Measurements from ENCODE around the gene CCSER1.

Gene CCSER1

GRCh38 chr4:90958256-90958895 lies 831.2 kb downstream of the CCSER1 start:
- no peak for DNase-seq (ENCODE audit: low read depth)

DNA sequence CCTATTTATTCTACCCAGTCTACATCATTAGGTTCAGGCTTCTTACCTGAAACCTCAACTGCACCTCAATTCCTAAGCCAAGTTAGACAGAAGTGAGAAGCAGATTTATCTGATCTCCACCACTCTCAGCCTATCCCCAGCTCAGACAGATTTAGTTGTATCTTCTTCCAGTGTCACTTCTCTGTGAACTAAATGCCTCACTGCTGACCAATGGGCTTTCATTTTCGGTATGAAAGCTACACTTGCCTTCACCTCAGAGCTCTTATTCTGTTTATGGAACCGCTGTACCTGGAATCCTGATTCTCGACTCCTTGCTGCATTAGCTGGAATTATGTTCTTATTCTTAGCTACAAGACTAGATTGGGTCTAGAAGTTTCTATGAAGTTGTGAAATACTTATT lies 833.2 kb downstream of the CCSER1 start:
- DNase-seq (ENCODE audit: low read depth) = no peak

DNA sequence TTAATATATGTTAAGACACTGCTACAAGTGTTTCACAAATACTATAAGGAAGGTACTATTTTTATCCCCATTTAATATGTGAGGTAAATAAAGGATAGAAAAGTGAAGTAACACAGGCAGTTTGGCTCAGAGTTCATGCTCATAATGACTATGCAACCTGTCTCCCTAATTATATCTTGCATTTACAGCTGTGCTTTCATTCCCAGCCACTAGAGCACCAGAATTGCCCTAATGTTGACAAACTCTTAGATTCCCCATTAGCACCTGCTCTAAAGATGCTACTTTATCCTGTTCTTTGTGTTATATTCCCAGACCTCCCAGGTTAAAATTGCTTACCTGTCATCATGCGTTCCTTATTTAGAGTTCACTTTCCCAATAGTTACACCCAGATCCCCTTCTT lies 833.6 kb downstream of the CCSER1 start:
- no peak for DNase-seq (ENCODE audit: low read depth)

DNA sequence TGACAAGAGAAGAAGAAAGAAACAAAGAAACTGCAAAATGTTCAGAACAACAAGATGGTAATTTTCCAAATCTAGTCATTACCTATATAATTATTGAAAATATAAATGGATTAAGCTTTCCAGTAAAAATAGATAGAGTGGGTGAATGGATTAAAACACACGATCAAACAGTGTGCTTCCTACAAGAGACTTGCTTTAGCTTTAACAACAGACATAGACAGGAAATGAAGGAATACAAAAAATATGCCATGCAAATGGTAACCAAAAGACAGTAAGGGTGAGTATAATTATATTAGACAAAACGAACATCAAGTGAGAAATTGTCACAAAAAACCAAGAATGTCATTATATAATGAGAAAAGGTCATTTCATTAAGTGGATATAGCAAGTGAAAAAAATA lies 842.8 kb downstream of the CCSER1 start:
- no peak for DNase-seq (ENCODE audit: low read depth)

- DNase-seq (ENCODE audit: low read depth) = no peak
Observed at GRCh38 chr4:90977726-90978125, 850.5 kb downstream of the CCSER1 start.

DNA sequence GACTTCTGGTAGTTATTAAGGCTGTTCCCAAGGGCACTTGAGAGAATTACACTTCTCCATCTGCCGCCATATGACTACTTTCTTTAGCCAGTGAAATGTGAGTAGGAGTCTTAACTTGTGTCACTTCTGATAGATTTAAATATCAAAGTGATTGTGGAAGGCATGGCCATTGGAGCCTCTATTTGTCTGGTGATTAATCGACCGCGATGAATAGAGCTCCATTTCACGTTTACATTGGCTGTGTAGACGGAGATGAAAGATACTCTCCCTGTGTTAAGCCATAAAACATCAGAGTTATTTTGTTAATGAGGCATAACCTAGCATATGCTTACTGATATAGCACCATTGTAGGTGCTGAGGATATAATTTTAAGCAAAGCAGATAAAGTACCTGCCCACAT lies 852.4 kb downstream of the CCSER1 start:
- DNase-seq (ENCODE audit: low read depth) = no peak

GRCh38 chr4:90982813-90983212 lies 855.6 kb downstream of the CCSER1 start:
- no peak for DNase-seq (ENCODE audit: low read depth)

DNA sequence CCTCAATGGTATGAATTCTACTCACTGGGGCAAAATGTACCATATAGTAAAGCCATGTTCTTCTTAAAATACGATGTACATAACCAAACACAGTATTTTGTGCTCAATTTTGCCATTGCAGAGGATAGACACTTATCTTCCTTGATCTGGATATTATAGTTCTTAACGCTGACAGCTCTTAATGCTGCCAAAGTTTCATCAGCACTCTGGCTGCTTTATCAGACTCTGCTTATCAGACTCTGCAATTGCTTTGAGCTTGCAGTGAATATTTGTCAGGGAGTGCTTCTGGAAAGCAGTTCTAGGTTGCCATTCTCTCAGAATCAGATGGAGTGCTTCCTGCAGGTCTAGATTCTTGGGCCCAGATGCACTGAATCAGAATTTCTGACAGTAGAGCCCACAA lies 863.1 kb downstream of the CCSER1 start:
- no peak for DNase-seq (ENCODE audit: low read depth)

- DNase-seq (ENCODE audit: low read depth) = no peak
Observed at GRCh38 chr4:90992213-90992612, 865.0 kb downstream of the CCSER1 start.

DNA sequence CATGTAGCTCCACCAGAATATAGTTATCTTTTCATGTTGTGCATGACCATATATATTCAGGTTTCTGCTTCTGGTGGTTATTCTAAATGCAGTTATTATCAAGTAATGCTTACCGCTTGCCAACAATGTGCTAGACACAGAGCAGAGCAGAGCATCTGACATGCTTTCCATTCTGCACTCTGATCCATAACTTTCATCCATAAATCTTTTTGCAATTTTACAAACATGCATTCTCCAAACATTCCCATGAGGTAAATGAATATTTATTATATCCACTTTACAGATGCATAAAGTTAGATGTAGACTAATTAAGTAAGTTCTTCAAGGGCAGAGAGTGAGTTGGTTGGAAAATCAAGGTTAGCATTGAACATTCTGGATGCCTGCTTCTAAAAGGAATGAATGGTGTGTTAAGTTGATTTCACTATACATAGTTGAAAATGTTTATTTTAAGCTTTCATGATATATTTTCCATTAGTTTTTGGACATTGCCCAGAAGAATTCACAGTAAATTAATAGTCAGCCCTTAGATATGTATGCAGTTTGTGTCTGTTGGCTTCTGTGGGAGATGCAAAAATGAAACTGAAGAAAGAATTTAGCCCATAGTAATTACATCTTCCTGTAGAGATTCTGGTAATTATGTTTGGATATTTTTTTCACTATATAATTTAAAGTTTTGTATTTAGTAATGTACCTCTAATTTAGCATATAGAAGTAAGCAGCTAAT lies 867.8 kb downstream of the CCSER1 start:
- DNase-seq (ENCODE audit: low read depth) = no peak

GRCh38 chr4:90995996-90996395 lies 868.8 kb downstream of the CCSER1 start:
- no peak for DNase-seq (ENCODE audit: low read depth)

- no peak for DNase-seq (ENCODE audit: low read depth)
Observed at GRCh38 chr4:90996813-90997212, 869.6 kb downstream of the CCSER1 start.

DNA sequence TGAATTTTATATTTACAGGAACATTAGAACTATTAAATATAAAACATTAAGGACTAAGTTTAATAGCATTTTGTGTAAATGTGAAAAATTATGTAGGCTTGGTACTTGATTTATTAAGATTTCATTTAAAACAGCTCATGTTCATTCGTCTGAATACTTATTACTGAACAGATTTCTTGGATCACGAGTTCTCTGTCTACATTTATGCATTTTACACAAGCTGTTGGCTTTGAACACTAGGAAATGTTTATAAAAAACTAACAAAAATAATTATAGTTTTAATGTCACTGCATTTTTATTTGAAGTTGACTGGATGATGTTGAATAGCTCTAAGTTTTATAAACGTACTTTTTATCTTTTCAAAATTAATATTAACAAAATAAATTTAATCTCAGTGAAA lies 888.7 kb downstream of the CCSER1 start:
- no peak for DNase-seq (ENCODE audit: low read depth)

GRCh38 chr4:91019513-91019912 lies 892.3 kb downstream of the CCSER1 start:
- no peak for DNase-seq (ENCODE audit: low read depth)

GRCh38 chr4:91025241-91026148 lies 898.3 kb downstream of the CCSER1 start:
- no peak for DNase-seq (ENCODE audit: low read depth)

DNA sequence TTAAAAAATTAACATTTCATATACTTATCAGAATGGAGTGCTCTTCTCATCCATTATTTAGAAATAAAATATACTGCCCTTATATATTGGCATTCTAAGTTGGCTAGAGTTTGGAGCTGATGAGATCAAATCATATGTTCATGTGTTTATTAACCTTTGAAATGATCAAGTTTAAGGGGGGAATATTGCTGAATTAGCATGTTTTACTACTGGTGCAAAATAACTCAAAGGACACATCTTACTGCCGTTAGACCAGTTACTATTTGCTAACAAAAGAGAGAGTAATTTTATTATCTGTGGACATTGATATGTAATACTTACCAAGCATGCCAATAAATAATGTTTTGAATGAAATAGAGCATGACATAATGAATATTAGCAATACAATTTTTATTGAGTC lies 901.0 kb downstream of the CCSER1 start:
- DNase-seq (ENCODE audit: low read depth) = no peak

GRCh38 chr4:91031761-91032160 lies 904.6 kb downstream of the CCSER1 start:
- no peak for DNase-seq (ENCODE audit: low read depth)

GRCh38 chr4:91032725-91033445 lies 905.7 kb downstream of the CCSER1 start:
- DNase-seq (ENCODE audit: low read depth) = no peak

DNA sequence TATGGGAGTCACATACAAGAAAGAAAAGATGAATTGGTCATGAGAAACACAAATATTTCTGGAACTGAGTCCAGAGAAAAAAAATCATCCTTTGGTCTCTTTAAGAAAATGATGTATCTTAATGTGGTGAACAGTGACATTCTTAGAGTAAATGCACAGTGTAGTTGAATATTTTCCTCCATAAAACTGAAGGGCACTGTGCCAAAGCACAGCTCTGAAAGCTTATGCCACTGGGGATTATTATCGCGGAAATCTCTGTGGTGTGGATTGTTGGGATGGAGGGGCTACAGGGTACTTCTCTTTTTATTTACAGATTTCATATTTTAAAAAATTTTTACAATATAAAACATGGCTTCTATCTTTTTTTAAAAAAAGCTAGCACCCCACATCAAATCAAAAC lies 908.1 kb downstream of the CCSER1 start:
- DNase-seq (ENCODE audit: low read depth) = no peak

- DNase-seq (ENCODE audit: low read depth) = no peak
Observed at GRCh38 chr4:91037951-91038350, 910.8 kb downstream of the CCSER1 start.

DNA sequence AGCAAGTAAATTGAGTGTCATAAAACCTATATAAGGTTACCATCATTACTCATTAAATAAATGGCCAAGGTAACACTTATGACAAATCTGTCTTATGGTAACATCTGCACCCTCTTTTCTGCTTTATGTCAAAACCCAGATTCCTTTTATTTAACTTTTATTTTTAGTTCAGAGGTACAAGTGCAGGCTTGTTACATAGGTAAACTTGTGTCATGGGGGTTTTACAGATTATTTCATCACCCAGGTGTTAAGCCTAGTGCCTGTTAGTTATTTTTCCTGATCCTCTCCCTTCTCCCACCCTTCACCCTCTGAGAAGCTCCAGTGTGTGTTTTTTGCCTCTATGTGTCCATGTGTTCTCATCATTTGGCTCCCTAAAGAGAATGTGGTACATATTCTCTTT lies 930.7 kb downstream of the CCSER1 start:
- no peak for DNase-seq (ENCODE audit: low read depth)

- no peak for DNase-seq (ENCODE audit: low read depth)
Observed at GRCh38 chr4:91058345-91058744, 931.2 kb downstream of the CCSER1 start.
